Panc1 (cell line): ENCODE results near the gene PKD2L2.

Experiments used
- TCF7L2 ChIP-seq: IDR thresholded peaks from 2 replicates; pipeline ENCODE4 v1.6.1; 2011; ENCODE audit warnings: mild to moderate bottlenecking, low read depth, low read length, inconsistent platforms
- TF ChIP-seq, protein P1 (sequence below): fragments of 450-650 bp; IDR thresholded peaks from 2 replicates; pipeline ENCODE4 v1.5.1; 2017; ENCODE audit warnings: mild to moderate bottlenecking

GRCh38 chr5:137856201-137856600 lies 33.1 kb upstream of the PKD2L2 start:
- TF ChIP-seq, protein P1, sequence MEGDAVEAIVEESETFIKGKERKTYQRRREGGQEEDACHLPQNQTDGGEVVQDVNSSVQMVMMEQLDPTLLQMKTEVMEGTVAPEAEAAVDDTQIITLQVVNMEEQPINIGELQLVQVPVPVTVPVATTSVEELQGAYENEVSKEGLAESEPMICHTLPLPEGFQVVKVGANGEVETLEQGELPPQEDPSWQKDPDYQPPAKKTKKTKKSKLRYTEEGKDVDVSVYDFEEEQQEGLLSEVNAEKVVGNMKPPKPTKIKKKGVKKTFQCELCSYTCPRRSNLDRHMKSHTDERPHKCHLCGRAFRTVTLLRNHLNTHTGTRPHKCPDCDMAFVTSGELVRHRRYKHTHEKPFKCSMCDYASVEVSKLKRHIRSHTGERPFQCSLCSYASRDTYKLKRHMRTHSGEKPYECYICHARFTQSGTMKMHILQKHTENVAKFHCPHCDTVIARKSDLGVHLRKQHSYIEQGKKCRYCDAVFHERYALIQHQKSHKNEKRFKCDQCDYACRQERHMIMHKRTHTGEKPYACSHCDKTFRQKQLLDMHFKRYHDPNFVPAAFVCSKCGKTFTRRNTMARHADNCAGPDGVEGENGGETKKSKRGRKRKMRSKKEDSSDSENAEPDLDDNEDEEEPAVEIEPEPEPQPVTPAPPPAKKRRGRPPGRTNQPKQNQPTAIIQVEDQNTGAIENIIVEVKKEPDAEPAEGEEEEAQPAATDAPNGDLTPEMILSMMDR: no peak
- TF ChIP-seq TCF7L2: no peak
